Skeletal muscle satellite cell (primary cell): ENCODE measurements around the gene CBX1.
"Not testable (repeated sequence)": the region's sequence is repeated elsewhere in the genome, so short reads cannot be mapped to it uniquely, and the experiment has no call there.

Experiments used
- H3K27me3 ChIP-seq: 2 replicates; pipeline ENCODE4 v1.7.0; 2013; ENCODE audit warnings: low read length; ENCODE audit not compliant: control insufficient read depth, insufficient read depth
- H3K36me3 ChIP-seq: 2 replicates; pipeline ENCODE4 v1.7.0; 2013; ENCODE audit warnings: mild to moderate bottlenecking, control low read depth, low read length; ENCODE audit not compliant: insufficient read depth
- H3K4me1 ChIP-seq: 2 replicates; pipeline ENCODE4 v1.7.0; 2013; ENCODE audit warnings: low read length; ENCODE audit not compliant: control insufficient read depth, insufficient read depth
- H3K4me2 ChIP-seq: 2 replicates; pipeline ENCODE4 v1.7.0; 2013; ENCODE audit warnings: mild to moderate bottlenecking, low read length
- H3K4me3 ChIP-seq: 2 replicates; pipeline ENCODE4 v1.7.0; 2013; ENCODE audit warnings: low read length
- H3K9ac ChIP-seq: 2 replicates; pipeline ENCODE4 v1.7.0; 2013; ENCODE audit warnings: mild to moderate bottlenecking, low read depth, low read length, moderate library complexity
- H3K9me3 ChIP-seq: replicated peaks from 2 replicates; pipeline ENCODE4 v1.7.0; 2013; ENCODE audit warnings: mild to moderate bottlenecking, control low read depth, low read length

CBX1 gene

DNA sequence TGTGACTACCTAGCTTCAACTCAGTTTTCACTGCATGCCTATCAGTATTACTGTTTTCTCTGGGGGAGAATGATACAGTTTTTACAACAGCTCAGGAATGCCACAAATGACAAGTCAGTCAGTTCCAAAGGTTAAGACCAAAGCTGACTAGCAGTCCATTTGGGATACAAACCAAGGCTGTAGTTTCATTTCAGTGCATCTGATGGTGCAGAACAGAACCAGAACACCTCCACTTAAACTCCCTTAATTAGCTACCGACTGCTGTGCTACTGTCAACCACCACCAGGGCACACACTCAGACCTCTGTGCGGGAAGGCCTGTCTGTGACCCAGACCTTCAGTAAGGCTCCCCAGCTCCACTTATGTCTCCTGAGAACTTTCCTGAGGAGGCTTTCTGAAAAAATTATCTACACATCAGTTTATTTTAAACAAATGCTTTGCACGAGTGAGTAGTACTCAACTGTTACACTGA, 32.8 kb downstream of the CBX1 start:
- peaks cover 34% of the 10 kb centered on the region for H3K4me1 ChIP-seq
- H3K9ac ChIP-seq = no peak overlapping the region
- H3K4me2 ChIP-seq = peak overlapping the region; percentile 32
- H3K9me3 ChIP-seq = no peaks in the 10 kb centered on the region
- no peaks in the 10 kb centered on the region for H3K27me3 ChIP-seq
- H3K36me3 ChIP-seq = peaks cover 52% of the 10 kb centered on the region
- H3K4me3 ChIP-seq = no peak overlapping the region

DNA sequence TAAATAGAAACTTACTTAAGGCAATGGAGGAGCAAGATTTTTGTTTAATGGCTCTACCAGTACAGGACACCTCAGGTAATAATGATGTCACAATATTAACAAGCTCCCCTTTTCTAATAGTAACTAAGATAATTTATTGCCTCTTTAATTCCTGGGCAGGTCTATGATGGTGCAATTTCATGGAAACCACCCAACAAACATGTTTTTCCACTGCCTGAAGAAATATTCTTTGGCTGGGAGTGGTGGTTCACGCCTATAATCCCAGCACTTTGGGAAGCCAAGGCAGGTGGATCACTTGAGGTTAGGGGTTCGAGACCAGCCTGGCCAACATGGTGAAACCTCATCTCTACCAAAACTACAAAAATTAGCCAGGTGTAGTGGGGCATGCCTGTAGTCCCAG, 33.5 kb downstream of the CBX1 start:
- not testable (repeated sequence) for H3K9ac ChIP-seq, H3K9me3 ChIP-seq, H3K4me3 ChIP-seq, H3K27me3 ChIP-seq
- Histone ChIP-seq H3K4me2 (peak overlapping the region; percentile 32), H3K4me1 (peaks cover 34% of the 10 kb centered on the region), H3K36me3 (peaks cover 54% of the 10 kb centered on the region)

DNA sequence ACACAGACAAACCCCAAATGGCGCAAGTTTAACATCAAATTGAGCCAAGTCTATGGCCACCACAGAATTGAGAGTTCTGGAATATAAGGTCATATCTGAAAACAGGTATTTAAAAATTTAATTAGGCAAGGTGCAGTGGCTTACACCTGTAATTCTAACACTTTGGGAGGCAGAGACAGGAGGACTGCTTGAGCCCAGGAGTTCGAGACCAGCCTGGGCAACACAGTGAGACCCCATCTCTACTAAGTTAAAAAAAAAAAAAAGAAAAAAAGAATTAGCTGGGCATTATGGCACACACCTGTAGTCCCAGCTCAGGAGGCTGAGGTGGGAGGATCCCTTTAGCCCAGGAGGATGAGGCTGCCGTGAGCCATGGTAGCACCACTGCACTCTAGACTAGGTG, 34.0 kb downstream of the CBX1 start:
- H3K36me3 ChIP-seq = peaks cover 57% of the 10 kb centered on the region
- no peak overlapping the region for H3K4me2 ChIP-seq
- H3K27me3 ChIP-seq = no peaks in the 10 kb centered on the region
- no peaks in the 10 kb centered on the region for H3K9me3 ChIP-seq
- no peak overlapping the region for H3K4me3 ChIP-seq
- H3K4me1 ChIP-seq = peaks cover 34% of the 10 kb centered on the region
- H3K9ac ChIP-seq = no peak overlapping the region

DNA sequence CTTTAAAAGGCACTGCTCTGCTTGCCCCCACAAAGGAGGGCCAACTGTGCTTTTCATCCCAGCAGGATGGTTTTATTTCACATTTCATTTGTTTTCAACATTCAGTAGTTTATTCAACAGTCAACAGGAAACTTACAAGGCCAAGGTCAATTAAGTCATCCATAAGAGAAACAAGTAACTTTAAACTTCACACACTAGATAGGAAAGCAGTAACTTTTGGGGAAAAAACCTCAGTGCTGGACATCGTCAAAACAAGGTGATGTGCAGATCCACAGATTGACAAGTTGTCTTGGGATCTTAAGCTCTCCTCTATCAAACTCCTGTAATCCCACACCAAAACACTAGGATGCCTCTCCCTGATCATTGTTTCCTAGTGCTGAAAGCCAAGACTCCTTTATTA, 34.6 kb downstream of the CBX1 start:
- H3K9ac ChIP-seq = no peak overlapping the region
- no peaks in the 10 kb centered on the region for H3K27me3 ChIP-seq
- no peaks in the 10 kb centered on the region for H3K9me3 ChIP-seq
- peaks cover 36% of the 10 kb centered on the region for H3K4me1 ChIP-seq
- H3K4me3 ChIP-seq = no peak overlapping the region
- peaks cover 62% of the 10 kb centered on the region for H3K36me3 ChIP-seq
- H3K4me2 ChIP-seq = no peak overlapping the region

DNA sequence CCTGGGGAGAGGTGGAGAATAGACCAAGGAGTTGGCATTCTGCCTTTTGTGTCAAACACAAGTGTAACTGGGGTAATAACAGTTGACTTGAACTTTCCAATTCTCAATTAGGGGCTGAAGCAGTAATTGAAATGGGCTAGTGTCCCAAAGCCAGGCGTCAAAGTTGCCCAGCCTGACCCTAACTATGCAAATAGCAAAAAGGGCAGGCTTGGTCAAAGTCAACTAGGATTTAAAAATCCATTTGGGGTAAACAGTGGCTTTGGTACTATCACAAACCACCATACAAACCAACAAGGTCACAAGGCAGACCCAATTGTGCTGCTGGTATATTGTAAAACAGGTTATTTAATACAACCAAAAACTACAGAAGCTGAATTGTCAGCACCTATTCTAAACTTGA, 35.1 kb downstream of the CBX1 start:
- Histone ChIP-seq H3K36me3 (peaks cover 61% of the 10 kb centered on the region), H3K9ac (no peak overlapping the region), H3K4me3 (no peak overlapping the region)

DNA sequence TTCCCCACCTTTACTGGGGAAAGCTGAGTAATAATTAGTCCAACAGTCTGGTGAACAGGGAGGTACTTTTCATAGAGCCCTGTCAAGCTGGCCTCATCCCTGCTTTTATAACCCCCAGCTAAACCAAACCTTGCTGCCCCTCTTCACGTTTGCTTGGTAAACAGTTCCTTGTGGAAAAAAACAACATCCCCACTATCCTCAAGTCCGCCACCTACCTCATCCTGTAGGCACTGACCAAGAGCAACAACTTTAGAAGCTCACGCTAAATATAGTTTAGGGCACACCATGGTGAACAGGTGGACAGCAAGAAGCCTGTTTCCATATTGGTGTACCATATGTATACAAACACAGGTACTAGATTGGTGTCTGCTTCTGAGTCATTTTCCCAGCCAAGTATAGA, 36.6 kb downstream of the CBX1 start:
- H3K36me3 ChIP-seq = peaks cover 61% of the 10 kb centered on the region
- peaks cover 43% of the 10 kb centered on the region for H3K4me1 ChIP-seq
- no peaks in the 10 kb centered on the region for H3K27me3 ChIP-seq
- H3K4me3 ChIP-seq = no peak overlapping the region
- H3K4me2 ChIP-seq = no peak overlapping the region
- H3K9ac ChIP-seq = no peak overlapping the region
- no peaks in the 10 kb centered on the region for H3K9me3 ChIP-seq

More for the DNA sequence above, 35.1 kb downstream of the CBX1 start:
- Histone ChIP-seq H3K4me1 (peaks cover 40% of the 10 kb centered on the region), H3K4me2 (no peak overlapping the region), H3K9me3 (no peaks in the 10 kb centered on the region), H3K27me3 (no peaks in the 10 kb centered on the region)

DNA sequence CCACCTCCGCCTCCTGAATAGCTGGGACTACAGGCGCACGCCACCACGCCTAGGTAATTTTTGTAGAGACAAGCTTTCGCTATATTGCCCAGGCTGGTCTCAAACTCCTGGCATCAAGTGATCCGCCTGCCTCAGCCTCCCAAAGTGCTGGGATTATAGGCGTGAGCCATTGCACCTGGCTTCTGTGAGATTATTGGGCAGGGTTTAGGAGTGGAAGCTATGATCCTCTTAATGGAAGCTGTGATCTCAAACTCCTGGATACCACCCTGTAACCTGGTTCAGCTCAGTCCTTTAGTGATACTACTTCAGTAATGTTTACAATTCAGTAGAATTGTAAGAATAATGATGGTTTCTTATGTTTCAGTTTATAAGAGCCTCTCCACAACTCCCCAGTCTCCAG, 39.0 kb downstream of the CBX1 start:
- Histone ChIP-seq H3K9me3 (no peaks in the 10 kb centered on the region), H3K4me3 (no peak overlapping the region), H3K9ac (no peak overlapping the region), H3K4me1 (peaks cover 28% of the 10 kb centered on the region), H3K27me3 (no peaks in the 10 kb centered on the region), H3K4me2 (no peak overlapping the region), H3K36me3 (peaks cover 78% of the 10 kb centered on the region)

DNA sequence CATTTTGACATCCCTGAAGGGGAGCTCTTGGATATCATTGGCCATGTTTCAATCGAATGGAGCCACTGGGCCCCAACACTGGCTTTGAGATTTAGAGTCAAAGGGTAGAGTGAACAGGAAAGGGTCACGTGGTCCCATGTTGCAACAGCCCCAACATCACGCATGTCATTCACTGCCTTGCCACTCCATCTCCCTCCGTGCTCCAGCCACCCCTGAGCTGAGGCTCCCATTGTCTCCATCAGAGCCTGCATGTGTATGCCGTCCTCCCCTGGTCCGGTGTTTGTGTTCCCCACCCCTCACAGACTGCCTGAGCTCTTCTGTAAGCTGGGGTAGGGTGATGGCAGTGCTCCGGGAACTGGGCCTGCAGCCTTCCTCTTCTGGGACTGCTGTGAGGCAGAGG, 41.0 kb downstream of the CBX1 start:
- peaks cover 83% of the 10 kb centered on the region for H3K36me3 ChIP-seq
- peaks cover 21% of the 10 kb centered on the region for H3K4me1 ChIP-seq

DNA sequence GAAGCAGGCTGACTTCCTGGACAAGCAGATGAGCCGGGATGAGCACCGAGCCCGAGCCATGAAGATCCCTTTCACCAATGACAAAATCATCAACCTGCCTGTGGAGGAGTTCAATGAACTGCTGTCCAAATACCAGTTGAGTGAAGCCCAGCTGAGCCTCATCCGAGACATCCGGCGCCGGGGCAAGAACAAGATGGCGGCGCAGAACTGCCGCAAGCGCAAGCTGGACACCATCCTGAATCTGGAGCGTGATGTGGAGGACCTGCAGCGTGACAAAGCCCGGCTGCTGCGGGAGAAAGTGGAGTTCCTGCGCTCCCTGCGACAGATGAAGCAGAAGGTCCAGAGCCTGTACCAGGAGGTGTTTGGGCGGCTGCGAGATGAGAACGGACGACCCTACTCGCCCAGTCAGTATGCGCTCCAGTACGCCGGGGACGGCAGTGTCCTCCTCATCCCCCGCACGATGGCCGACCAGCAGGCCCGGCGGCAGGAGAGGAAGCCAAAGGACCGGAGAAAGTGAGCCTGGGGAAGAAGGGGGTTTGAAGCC, 42.1 kb downstream of the CBX1 start:
- no peaks in the 10 kb centered on the region for H3K9me3 ChIP-seq
- H3K4me2 ChIP-seq = no peak overlapping the region
- H3K36me3 ChIP-seq = peaks cover 76% of the 10 kb centered on the region
- no peak overlapping the region for H3K4me3 ChIP-seq
- H3K27me3 ChIP-seq = no peaks in the 10 kb centered on the region
- peaks cover 25% of the 10 kb centered on the region for H3K4me1 ChIP-seq
- no peak overlapping the region for H3K9ac ChIP-seq

More for the DNA sequence above, 41.0 kb downstream of the CBX1 start:
- no peak overlapping the region for H3K9ac ChIP-seq
- H3K4me3 ChIP-seq = no peak overlapping the region
- H3K27me3 ChIP-seq = no peaks in the 10 kb centered on the region
- H3K9me3 ChIP-seq = no peaks in the 10 kb centered on the region
- H3K4me2 ChIP-seq = no peak overlapping the region

DNA sequence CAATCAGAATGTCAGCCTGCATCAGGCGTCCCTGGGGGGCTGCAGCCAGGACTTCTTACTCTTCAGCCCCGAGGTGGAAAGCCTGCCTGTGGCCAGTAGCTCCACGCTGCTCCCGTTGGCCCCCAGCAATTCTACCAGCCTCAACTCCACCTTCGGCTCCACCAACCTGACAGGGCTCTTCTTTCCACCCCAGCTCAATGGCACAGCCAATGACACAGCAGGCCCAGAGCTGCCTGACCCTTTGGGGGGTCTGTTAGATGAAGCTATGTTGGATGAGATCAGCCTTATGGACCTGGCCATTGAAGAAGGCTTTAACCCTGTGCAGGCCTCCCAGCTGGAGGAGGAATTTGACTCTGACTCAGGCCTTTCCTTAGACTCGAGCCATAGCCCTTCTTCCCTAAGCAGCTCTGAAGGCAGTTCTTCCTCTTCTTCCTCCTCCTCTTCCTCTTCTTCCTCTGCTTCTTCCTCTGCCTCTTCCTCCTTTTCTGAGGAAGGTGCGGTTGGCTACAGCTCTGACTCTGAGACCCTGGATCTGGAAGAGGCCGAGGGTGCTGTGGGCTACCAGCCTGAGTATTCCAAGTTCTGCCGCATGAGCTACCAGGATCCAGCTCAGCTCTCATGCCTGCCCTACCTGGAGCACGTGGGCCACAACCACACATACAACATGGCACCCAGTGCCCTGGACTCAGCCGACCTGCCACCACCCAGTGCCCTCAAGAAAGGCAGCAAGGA, 42.7 kb downstream of the CBX1 start:
- peaks cover 74% of the 10 kb centered on the region for H3K36me3 ChIP-seq
- no peak overlapping the region for H3K4me2 ChIP-seq
- H3K9me3 ChIP-seq = no peaks in the 10 kb centered on the region
- H3K4me1 ChIP-seq = peaks cover 31% of the 10 kb centered on the region
- H3K4me3 ChIP-seq = no peak overlapping the region
- no peak overlapping the region for H3K9ac ChIP-seq
- no peaks in the 10 kb centered on the region for H3K27me3 ChIP-seq

DNA sequence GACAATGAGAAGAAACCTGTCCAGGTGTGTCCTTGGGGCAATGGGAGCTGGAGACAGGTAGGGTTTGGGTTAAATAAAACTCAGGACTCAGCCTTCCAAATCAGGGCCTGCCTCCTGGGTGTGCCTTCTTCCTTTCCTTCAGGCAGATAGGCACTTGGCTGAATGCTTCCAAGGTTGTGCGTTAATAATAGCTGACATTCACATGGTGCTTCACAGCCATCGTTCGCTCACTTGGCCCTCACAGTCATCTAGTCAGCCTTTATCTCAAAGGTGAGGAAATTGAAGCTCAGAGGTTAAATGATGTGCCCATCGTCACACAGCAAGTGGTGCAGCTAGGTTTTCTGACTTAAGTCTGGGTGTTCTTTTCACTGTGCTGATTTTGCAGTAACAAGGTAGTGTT, 43.7 kb downstream of the CBX1 start:
- H3K36me3 ChIP-seq = peaks cover 71% of the 10 kb centered on the region
- H3K4me3 ChIP-seq = no peak overlapping the region
- no peak overlapping the region for H3K9ac ChIP-seq
- no peaks in the 10 kb centered on the region for H3K9me3 ChIP-seq
- H3K4me2 ChIP-seq = no peak overlapping the region
- H3K27me3 ChIP-seq = no peaks in the 10 kb centered on the region
- H3K4me1 ChIP-seq = peaks cover 40% of the 10 kb centered on the region

DNA sequence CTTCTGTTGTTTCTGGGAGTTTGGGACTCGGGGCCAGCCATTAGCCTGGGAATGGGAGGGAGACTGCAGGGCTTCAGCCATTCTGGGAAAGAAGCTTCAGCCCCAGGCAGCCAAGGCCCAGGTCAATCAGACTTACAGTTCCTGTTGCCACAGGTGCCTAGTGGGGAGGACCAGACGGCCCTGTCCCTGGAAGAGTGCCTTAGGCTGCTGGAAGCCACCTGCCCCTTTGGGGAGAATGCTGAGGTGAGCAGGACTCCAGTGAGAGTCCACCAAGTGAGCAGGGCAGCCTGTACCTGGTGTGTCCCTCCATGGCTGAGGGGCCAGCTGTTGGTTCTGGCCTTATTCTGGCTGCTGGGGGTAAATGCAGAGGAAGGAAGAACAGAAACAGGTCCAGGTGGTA, 44.4 kb downstream of the CBX1 start:
- peaks cover 48% of the 10 kb centered on the region for H3K4me1 ChIP-seq
- no peaks in the 10 kb centered on the region for H3K9me3 ChIP-seq
- peaks cover 70% of the 10 kb centered on the region for H3K36me3 ChIP-seq
- no peak overlapping the region for H3K4me3 ChIP-seq
- no peaks in the 10 kb centered on the region for H3K27me3 ChIP-seq
- no peak overlapping the region for H3K4me2 ChIP-seq
- no peak overlapping the region for H3K9ac ChIP-seq
